GM18511 (cell line): ENCODE results near the gene CERS4.
A peak's percentile ranks its signal among the peaks of the same experiment; 100 is the strongest.
"Not testable (repeated sequence)": the region's sequence is repeated elsewhere in the genome, so short reads cannot be mapped to it uniquely, and the experiment has no call there.

ENCODE experiments used
- ATAC-seq: cut with Tn5 transposase; IDR thresholded peaks from one replicate; pipeline ENCODE4 v1.9.1; 2021; ENCODE audit warnings: mild to moderate bottlenecking, moderate library complexity; ENCODE audit not compliant: unreplicated experiment

Gene CERS4

GRCh38 chr19:8209462-8210378, 550 bp downstream of the CERS4 start:
- ATAC-seq: peak; percentile 66

DNA sequence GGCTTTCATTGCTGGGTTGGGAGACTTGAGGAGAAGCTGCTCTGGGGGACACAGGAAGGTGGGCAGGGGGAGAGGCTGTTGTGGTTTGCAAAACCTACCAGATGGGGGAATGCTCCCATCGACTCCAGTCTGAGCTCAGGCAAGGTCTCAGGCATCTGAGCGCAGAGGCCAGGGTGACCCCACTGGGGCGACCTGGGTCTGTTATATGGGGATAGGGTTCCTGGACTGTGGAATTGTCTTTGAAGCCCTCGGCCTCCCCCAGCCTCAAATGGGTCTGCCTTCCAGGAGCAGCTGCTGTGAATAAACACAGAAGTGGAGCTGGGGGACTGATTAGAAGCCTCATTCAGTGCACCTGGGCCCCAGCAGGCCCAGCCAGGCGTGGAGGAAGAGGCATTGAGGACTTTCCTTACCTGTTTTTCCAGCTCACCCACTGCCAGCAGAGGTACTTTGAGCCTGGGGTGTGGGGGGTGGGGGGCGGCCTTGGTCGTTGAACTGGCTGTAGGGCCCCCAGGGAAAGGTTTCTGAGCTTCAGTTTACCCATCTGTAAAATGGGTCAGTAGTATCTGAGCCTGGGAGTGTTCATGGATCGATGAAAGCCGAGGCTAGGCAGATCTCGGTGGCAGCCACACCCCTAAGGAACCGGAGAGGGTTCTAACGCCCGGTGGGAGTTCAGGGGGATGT, 1.4 kb downstream of the CERS4 start:
- ATAC-seq: no peak

DNA sequence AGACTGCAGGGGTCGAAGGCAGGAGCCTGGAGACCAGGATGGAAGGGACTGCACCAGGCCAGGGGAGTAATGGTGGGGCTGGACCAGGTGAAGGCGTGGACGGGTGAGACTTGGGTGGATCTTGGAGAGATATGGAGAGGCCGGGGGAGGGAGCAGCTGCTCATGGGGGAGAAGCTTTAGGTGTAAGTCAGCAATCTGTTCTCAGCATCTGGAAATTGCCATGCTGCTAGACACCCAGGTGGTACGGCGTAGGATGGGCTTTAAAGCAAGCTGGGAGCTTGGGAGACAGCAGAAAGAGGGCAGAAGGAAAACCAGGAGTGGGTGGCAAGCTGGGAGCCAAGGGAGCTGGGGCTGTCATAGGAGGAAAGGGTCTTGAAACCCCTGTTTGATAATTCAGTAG, 3.0 kb downstream of the CERS4 start:
- ATAC-seq: no peak

DNA sequence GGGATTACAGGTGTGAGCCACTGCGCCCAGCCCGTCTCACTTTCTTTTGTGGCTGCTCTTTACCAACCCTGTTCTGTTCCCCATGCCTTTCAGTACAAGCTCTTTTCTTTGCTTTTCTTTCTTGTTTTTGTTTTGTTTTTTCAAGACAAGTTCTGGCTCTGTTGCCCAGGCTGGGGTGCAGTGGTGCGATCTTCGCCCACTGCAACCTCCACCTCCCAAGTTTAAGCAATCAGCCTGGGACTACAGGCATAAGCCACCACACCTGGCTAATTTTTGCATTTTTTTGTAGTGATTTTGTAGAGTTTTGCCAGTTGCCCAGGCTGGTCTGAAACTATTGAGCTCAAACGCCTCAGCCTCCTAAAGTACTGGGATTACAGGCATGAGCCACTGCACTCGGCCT, 3.7 kb downstream of the CERS4 start:
- ATAC-seq: no peak

DNA sequence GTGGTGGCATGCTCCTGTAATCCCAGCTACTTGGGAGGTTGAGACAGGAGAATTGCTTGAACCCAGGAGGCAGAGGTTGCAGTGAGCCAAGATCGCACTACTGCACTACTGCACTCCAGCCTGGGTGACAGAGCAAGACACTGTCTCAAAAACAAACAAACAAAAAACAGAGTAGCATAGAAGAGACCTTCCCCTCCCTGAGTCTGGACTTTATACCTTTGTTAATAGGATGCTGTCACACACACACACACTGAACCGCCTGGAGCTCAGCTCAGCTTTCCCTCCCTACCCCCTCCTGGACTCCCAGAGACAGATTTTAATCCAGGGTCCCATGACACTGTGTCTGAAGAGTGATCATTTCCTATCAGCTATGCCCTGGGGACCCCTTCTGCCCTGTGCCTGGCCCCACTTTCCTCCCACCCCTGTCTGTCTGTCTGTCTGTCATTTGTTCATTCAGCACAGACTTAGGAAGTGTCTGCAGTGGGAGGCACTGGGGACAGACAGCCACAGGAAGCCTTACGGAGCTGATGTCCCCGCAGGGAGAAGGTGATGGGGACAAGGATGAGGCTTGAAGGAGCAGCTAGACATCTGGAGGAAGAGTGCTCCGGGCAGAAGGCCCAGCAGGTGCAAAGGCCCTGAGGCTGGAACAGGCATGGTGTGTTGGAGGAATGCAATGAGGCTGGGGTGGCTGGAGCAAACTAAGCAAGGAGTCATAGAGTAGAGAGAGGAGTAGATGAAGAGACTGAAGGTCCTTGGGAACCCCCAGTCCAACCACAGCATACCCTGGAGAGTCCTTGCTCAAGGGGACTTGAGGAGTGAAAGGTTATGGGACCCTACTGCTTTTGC, 4.9 kb downstream of the CERS4 start:
- no peak for ATAC-seq

- no peak for ATAC-seq
These were observed 5.6 kb downstream of the CERS4 start for GRCh38 chr19:8214802-8215201.

GRCh38 chr19:8215783-8216182, 6.6 kb downstream of the CERS4 start:
- ATAC-seq: no peak

DNA sequence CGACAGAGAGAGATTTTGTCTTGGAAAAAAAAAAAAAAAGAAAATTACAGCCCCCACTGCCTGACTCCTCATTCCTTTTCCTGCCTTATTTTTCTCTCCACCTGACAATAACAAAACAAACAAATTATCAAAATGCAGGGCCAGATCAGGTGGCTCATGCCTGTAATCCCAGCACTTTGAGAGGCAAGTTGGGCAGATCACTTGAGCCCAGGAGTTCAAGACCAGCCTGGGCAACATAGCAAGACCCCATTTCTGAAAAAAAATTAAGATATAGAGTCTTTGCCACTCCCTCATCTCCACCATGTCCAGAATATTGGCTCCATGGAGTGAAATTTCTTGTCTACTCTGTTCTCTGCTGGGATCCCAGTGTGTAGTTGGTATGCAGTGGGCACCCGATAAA, 7.2 kb downstream of the CERS4 start:
- no peak for ATAC-seq

DNA sequence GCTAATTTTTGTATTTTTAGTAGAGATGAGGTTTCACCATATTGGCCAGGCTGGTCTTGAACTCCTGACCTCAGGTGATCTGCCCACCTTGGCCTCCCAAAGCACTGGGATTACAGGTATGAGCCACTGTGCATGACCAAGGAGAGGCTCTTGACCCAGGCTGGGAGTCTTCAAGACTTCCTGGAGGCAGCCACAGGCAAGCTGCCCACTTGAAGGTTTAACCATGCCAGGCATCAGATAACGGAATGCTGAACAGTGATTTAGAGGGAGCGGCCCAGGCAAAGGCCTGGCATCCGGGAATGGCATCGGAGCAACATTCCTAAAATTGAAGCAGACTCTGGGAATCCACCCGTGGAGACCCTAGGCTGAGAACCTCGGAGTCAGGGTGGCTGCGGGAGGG, 9.0 kb downstream of the CERS4 start:
- not testable (repeated sequence) for ATAC-seq

GRCh38 chr19:8220481-8220880, 11.3 kb downstream of the CERS4 start:
- no peak for ATAC-seq

DNA sequence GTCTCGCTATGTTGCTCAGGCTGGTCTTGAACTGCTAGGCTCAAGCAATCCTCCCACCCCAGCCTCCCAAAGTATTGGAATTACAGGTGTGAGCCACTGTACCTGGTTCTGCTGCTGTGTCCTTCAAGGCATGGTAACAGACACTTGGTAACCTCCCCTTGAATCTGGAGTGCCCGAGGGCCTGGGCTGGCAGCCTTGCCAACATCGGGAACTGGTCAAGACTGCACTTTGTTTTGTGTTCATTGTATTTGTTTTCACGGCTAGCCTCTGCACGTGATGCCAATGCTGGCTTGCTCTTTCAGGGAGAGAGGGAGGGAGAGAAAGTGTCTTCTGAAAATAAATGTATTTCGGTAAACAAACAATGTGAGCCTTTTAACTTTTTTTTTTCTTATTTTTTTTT, 12.0 kb downstream of the CERS4 start:
- no peak for ATAC-seq

- ATAC-seq: not testable (repeated sequence)
These were observed 14.3 kb downstream of the CERS4 start for GRCh38 chr19:8223442-8223841.

DNA sequence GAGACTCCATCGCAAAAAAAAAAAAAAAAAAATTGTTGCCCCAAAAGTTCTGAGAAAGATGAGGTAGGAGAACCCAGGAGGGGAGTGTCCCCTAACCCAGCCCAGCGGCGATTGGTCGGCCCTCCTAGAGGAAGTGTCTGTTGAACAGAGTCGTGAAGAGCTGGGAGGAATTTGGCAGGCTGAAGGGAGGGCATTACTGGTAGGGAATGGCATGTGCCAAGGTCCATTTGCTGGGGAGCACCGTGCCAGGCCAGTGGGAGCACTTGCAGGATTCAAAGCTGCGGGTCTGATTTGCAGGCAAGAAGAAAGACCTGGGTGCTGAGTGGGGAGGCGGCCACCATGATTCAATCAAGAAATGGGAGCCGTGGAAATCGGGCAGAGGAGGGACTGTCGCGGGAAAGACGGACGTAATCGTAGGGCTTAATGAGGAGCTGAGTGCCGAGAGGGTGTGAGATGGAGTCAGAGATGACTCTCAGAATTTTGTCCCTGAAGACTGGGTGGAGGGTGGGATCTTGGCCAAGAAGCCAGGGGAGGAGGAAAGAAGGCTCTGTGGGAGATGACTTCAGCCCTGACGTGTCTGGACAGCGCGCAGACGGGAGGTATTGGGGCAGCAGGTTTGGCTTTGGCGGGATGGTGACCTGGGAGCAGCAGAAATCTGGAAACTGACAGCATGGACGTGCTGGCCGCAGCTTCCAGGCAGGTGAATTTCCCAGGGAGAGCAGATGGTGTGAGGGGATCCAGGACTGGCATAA, 15.4 kb downstream of the CERS4 start:
- no peak for ATAC-seq

- ATAC-seq: no peak
These were observed 22.0 kb downstream of the CERS4 start for GRCh38 chr19:8231073-8231604.

- no peak for ATAC-seq
These were observed 24.2 kb downstream of the CERS4 start for GRCh38 chr19:8233370-8233769.

- ATAC-seq: no peak
These were observed 27.9 kb downstream of the CERS4 start for GRCh38 chr19:8237026-8237425.

- ATAC-seq: no peak
These were observed 29.1 kb downstream of the CERS4 start for GRCh38 chr19:8238251-8238650.

- no peak for ATAC-seq
These were observed 30.5 kb downstream of the CERS4 start for GRCh38 chr19:8239528-8240273.
